ENCODE data around the gene FBN3. TPM values are rescaled to one million over a fixed set of nuclear protein-coding genes. Genes with fewer than 3 reads are reported as not detected.

The FBN3 gene
- total and polyA plus RNA-seq, 9 donors: 4.8 to 17.7 (median 12.7) TPM

DNA sequence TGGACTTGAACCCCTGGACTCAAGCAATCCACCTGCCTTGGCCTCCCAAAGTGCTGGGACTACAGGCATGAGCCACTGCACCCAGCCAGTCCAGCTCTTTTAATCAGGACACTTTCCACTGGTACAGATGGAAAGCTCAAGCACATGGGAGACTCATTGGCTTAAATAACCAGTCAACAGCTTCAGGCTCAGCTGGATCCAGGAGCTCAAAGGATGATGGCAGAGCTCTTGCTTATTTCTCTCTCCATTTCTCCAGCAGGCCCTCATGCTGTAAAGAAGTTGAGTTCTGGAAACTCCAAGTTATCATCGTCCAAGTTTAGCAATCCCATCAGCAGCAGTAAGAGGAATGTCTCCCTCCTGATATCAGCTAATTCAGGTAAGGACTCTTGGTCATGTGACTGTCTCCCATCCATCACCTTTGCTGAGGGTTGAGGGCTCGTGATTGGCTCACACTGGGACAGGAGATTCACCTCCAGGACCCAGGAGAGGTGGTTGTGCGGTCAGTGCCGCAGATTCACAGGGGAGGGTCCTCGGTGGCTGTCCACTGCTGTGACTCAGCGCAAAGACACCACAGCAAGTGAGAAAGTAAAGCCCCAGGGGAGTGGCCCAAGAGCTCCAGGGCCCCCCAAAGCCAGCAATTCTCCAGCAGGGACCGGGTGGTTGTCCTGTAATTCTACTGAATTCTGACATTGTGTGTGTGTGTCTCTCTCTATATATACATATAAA lies 91.7 kb downstream of the FBN3 start:
- WGBS (ENCODE audit: insufficient coverage): 94% methylated on average over 5 of the region's 7 CpGs
- no peak for DNase-seq
- H3K9me3 ChIP-seq (replicated peaks; ENCODE audit: control insufficient read depth, low read depth, low read length): no peaks in the 10 kb centered on the region
- no peaks in the 10 kb centered on the region for H3K27me3 ChIP-seq (ENCODE audit: control insufficient read depth, insufficient read depth, low read length)
- H3K4me3 ChIP-seq (ENCODE audit: low read length): no peak overlapping the region
- no peaks in the 10 kb centered on the region for H3K4me1 ChIP-seq (ENCODE audit: control insufficient read depth, insufficient read depth, low read length)
- no peak overlapping the region for H3K27ac ChIP-seq (ENCODE audit: low read length)
- H3K36me3 ChIP-seq (ENCODE audit: control insufficient read depth, insufficient read depth, low read length): no peaks in the 10 kb centered on the region

DNA sequence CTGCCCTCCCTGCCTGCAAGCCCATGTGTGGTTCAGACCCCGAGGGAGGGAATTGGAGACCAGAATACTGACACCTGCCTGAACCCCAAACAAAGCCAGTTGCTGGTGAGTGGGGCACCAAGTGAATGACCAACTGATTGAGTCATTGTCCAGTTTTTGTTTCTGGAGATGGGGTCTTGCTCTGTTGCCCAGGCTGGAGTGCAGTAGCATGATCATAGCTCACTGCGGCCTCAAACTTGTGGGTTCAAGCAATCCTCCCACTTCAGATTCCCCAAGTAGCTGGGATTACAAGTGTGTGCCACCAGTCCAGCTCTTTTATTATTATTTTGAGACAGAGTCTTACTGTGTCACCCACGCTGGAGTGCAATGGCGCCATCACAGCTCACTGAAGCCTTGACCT lies 92.9 kb downstream of the FBN3 start:
- Histone ChIP-seq H3K27me3 (ENCODE audit: control insufficient read depth, insufficient read depth, low read length) (no peaks in the 10 kb centered on the region), H3K4me1 (ENCODE audit: control insufficient read depth, insufficient read depth, low read length) (peaks cover 2% of the 10 kb centered on the region), H3K27ac (ENCODE audit: low read length) (no peak overlapping the region), H3K9me3 (replicated peaks; ENCODE audit: control insufficient read depth, low read depth, low read length) (no peaks in the 10 kb centered on the region), H3K4me3 (ENCODE audit: low read length) (no peak overlapping the region), H3K36me3 (ENCODE audit: control insufficient read depth, insufficient read depth, low read length) (no peaks in the 10 kb centered on the region)
- no peak for DNase-seq
- 83% methylated on average over 4 of the region's 4 CpGs for WGBS (ENCODE audit: insufficient coverage)

DNA sequence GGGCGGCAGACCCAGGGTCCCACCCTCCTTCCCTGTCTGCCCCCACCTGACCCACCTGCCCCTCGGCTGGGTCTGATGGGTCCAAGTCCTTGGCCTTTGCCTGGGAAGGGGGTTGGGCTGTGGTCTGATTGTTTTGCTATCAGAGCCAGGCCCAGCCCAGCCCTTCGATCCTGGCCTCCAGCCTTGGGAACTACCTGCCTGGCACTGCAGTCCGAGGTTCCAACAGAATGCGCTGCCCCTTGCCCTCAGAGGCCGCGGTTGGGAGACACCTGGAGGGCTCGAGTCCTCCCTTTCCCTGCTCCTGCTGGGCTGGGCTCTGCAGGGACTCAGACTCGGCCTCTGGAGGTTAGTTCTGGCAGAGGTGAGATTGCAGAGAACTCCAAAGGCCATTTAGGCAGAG lies 95.2 kb downstream of the FBN3 start:
- Histone ChIP-seq H3K9me3 (replicated peaks; ENCODE audit: control insufficient read depth, low read depth, low read length) (no peaks in the 10 kb centered on the region), H3K4me3 (ENCODE audit: low read length) (no peak overlapping the region), H3K36me3 (ENCODE audit: control insufficient read depth, insufficient read depth, low read length) (no peaks in the 10 kb centered on the region), H3K27me3 (ENCODE audit: control insufficient read depth, insufficient read depth, low read length) (peaks cover 6% of the 10 kb centered on the region), H3K27ac (ENCODE audit: low read length) (no peak overlapping the region), H3K4me1 (ENCODE audit: control insufficient read depth, insufficient read depth, low read length) (peaks cover 14% of the 10 kb centered on the region)
- no peak for DNase-seq
- WGBS (ENCODE audit: insufficient coverage): 39% methylated on average over 7 of the region's 9 CpGs

DNA sequence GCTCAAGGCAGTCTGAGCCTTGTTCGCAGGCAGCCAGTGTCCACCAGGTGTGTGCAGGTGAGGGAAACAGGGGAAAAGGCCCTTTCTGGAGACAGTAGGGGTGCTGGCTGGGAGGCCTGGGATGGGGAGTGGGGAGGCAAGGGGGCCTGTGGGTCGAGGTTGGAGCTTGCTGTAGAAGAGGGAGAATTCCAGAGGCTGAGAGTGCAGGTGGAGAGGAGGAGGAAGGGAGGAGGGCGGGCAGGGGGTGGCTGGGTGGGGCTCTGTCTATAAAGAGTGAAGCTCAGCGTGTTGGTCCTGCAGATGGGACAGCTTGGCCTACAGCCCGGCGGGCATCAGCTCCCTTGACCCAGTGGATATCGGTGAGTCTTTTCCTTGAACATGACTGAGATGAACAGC lies 96.9 kb downstream of the FBN3 start, which contains the start of gene CCL25:
Gene CCL25 (plus strand): TSS at position 297 of the 396 bp plus-strand sequence. CDS start 290 bp downstream, outside the sequence.
- no peak within 1 kb of the TSS for H3K4me3 ChIP-seq (ENCODE audit: low read length)
- 44% methylated on average over 2 of the region's 7 CpGs for whole genome bisulfite sequencing (ENCODE audit: insufficient coverage)
- H3K27me3 ChIP-seq (ENCODE audit: control insufficient read depth, insufficient read depth, low read length): peaks cover 6% of the 10 kb centered on the region
- H3K36me3 ChIP-seq (ENCODE audit: control insufficient read depth, insufficient read depth, low read length): no peaks in the 10 kb centered on the region
- H3K9me3 ChIP-seq (replicated peaks; ENCODE audit: control insufficient read depth, low read depth, low read length): no peaks in the 10 kb centered on the region
- no peak within 1 kb of the TSS for H3K27ac ChIP-seq (ENCODE audit: low read length)
- DNase-seq: no peak
- H3K4me1 ChIP-seq (ENCODE audit: control insufficient read depth, insufficient read depth, low read length): peaks cover 14% of the 10 kb centered on the region

DNA sequence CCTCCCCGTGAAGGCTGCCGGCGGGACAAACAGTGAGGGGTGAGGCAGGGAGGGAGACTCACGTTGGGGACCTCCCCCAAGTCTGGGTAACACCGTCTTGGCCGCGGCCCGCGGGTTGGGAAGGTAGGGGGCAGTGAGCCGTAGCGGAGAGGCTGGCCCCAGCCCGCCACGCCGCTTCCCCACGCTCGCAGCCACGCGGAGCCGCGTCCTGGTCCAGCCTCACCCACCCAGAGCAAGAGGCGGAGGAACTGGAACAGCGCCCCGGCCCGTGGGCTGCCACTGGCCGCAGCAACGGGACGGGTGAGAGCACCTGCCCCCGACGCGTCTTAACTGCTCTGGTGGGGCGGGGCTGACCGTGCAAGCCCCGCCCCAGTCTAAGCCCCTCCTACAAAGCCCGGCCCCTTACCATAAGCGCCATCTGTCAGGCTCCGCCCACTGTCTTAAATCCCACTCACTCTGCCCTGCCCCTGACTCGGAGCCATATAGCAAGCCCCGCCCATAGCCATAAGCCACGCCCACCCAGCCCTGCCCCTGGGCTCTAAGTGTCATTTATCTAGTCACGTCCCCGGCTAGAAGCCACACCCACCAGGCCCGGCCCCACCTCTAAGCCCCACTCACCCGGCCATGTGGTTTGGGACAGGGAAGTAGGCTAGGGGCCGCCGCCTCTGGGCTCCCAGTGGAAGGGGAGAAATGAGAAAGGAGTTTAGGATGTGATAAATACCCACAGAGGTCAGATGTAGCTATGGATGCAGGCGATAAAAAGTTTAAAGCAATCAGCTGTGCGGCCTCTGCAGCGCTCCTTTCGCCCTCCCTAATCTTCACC lies 98.9 kb downstream of the FBN3 start:
- Histone ChIP-seq H3K36me3 (ENCODE audit: control insufficient read depth, insufficient read depth, low read length) (no peaks in the 10 kb centered on the region), H3K4me3 (ENCODE audit: low read length) (peak overlapping the region; percentile 37), H3K9me3 (replicated peaks; ENCODE audit: control insufficient read depth, low read depth, low read length) (no peaks in the 10 kb centered on the region), H3K4me1 (ENCODE audit: control insufficient read depth, insufficient read depth, low read length) (peaks cover 19% of the 10 kb centered on the region), H3K27me3 (ENCODE audit: control insufficient read depth, insufficient read depth, low read length) (peaks cover 6% of the 10 kb centered on the region), H3K27ac (ENCODE audit: low read length) (peak overlapping the region; percentile 31)
- 6% methylated on average over 39 of the region's 49 CpGs for WGBS (ENCODE audit: insufficient coverage)
- DNase-seq: peak; percentile 92

DNA sequence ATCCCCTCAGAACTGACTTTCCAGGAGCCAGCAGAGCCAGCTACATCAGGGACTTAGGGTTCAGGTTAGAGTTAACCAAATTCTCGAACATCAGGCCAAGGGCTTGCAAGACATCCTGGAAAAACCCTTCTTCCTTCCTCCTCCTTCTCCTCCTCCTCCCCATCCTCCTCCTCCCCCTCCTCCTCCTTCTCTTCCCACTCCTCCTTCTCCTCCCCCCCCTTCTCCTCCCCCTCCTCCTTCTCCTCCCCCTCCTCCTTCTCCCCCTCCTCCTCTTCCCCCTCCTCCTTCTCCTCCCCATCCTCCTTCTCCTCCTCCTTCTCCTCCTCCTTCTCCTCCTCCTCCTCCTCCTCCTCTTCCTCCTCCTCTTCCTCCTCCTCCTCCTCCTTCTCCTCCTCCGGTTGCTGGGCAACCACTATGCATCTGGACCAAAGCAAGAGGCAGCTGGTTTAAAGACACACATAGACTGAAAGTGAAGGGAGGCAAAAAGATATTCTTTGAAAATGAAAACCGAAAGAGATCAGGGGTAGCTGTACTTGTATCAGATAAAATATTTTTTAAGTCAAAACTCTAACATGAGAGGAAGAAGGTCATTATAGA lies 102.7 kb downstream of the FBN3 start:
- Histone ChIP-seq H3K9me3 (replicated peaks; ENCODE audit: control insufficient read depth, low read depth, low read length) (no peaks in the 10 kb centered on the region), H3K27ac (ENCODE audit: low read length) (no peak overlapping the region), H3K36me3 (ENCODE audit: control insufficient read depth, insufficient read depth, low read length) (no peaks in the 10 kb centered on the region), H3K4me3 (ENCODE audit: low read length) (no peak overlapping the region), H3K4me1 (ENCODE audit: control insufficient read depth, insufficient read depth, low read length) (peaks cover 16% of the 10 kb centered on the region), H3K27me3 (ENCODE audit: control insufficient read depth, insufficient read depth, low read length) (peaks cover 8% of the 10 kb centered on the region)
- 63% methylated on average over 1 of the region's 3 CpGs for WGBS (ENCODE audit: insufficient coverage)
- no peak for DNase-seq

DNA sequence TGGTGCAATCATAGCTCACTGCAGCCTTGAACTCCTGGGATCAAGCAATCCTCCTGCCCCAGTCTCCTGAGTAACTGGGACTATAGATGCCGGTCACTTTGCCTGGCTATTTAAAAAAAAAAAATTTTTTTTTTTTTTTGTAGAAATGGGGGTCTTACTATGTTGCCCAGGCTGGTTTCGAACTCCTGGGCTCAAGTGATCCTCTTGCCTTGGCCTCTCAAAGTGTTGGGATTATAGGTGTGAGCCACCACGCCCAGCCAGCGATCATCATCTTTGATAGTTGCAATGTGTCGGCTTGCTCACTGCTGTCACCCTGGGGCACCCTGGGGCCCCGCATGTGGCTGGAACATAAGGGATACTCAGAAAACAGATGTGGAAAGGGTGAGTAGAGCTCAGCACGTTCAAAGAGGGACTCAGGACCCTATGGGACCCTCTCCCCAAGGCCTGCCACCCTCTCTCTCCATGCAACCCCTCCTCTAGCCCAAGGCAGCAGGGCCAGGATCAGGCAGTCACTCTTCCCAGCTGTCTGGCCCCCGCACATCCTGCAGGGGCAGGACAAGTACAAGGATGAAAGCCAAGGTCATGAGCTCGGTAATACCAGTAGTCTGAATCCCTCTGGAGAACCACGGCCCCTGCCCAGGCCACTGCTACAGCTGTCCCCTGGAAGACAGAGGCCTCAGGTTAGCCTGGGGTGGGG lies 103.4 kb downstream of the FBN3 start:
- Histone ChIP-seq H3K36me3 (ENCODE audit: control insufficient read depth, insufficient read depth, low read length) (no peaks in the 10 kb centered on the region), H3K4me3 (ENCODE audit: low read length) (no peak overlapping the region), H3K27ac (ENCODE audit: low read length) (no peak overlapping the region), H3K4me1 (ENCODE audit: control insufficient read depth, insufficient read depth, low read length) (peaks cover 19% of the 10 kb centered on the region), H3K27me3 (ENCODE audit: control insufficient read depth, insufficient read depth, low read length) (peaks cover 8% of the 10 kb centered on the region), H3K9me3 (replicated peaks; ENCODE audit: control insufficient read depth, low read depth, low read length) (no peaks in the 10 kb centered on the region)
- WGBS (ENCODE audit: insufficient coverage): 10% methylated on average over 2 of the region's 10 CpGs
- no peak for DNase-seq

DNA sequence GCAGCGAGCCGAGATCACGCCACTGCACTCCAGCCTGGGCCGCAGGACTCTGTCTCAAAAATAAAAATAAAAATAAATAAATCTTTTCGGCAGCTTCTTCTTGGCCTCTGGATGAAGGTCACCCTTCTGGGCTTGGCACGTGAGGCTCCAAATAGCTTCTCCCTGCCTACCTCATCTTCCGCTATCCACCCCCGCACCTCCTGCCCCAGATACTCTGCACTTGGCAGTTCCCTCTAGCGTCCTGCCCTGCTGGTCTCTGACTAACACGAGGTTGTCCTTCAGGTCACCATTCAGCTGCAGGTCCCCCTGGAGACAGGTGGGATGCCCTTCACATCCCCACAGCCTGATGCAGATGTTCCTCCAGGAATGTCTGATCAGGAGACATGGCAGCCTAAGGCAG lies 105.4 kb downstream of the FBN3 start:
- H3K27me3 ChIP-seq (ENCODE audit: control insufficient read depth, insufficient read depth, low read length): peaks cover 2% of the 10 kb centered on the region
- H3K36me3 ChIP-seq (ENCODE audit: control insufficient read depth, insufficient read depth, low read length): no peaks in the 10 kb centered on the region
- H3K27ac ChIP-seq (ENCODE audit: low read length): no peak overlapping the region
- DNase-seq: no peak
- WGBS (ENCODE audit: insufficient coverage): 80% methylated on average over 10 of the region's 10 CpGs
- H3K4me3 ChIP-seq (ENCODE audit: low read length): no peak overlapping the region
- H3K9me3 ChIP-seq (replicated peaks; ENCODE audit: control insufficient read depth, low read depth, low read length): no peaks in the 10 kb centered on the region
- peaks cover 7% of the 10 kb centered on the region for H3K4me1 ChIP-seq (ENCODE audit: control insufficient read depth, insufficient read depth, low read length)

DNA sequence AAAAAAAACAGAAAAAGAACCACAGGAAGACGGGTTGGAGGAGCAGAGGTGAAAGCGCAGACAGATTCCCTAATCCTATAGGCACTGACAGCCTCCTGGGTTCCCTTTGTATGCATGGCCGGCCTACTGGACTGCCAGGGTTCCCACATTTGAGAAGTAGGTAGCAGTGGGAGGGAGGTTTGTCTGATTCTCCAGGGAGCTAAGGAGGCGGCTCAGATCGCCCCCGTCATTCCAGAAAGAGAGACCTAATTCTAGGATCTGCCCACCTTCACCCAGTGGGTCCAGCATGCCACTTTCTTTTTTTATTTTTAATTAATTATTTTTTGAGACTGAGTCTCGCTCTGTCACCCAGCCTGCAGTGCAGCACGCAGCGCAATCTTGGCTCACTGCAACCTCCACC lies 106.5 kb downstream of the FBN3 start:
- no peaks in the 10 kb centered on the region for H3K9me3 ChIP-seq (replicated peaks; ENCODE audit: control insufficient read depth, low read depth, low read length)
- no peak overlapping the region for H3K27ac ChIP-seq (ENCODE audit: low read length)
- no peak for DNase-seq
- H3K36me3 ChIP-seq (ENCODE audit: control insufficient read depth, insufficient read depth, low read length): no peaks in the 10 kb centered on the region
- peaks cover 12% of the 10 kb centered on the region for H3K4me1 ChIP-seq (ENCODE audit: control insufficient read depth, insufficient read depth, low read length)
- H3K4me3 ChIP-seq (ENCODE audit: low read length): no peak overlapping the region
- 85% methylated on average over 4 of the region's 9 CpGs for WGBS (ENCODE audit: insufficient coverage)
- peaks cover 2% of the 10 kb centered on the region for H3K27me3 ChIP-seq (ENCODE audit: control insufficient read depth, insufficient read depth, low read length)

DNA sequence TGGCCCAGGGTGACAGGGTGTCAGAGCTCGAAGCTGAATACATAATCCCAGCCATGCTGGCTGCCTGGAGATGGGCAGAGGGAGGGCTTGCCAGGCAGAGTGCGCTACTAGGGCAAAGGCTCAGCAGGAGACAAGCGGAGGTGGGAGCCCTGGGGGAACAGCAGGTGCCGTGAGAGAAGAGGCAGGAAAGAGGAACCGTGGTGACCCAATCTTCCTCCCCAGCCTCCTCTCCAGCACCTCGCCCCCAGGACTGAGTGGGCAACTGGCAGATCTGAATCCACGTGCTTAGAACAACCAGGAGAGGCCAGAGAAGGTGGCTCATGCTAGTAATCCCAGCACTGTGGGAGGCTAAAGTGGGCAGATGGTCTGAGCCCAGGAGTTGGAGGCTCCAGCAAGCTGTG lies 107.9 kb downstream of the FBN3 start:
- H3K36me3 ChIP-seq (ENCODE audit: control insufficient read depth, insufficient read depth, low read length): no peaks in the 10 kb centered on the region
- no peaks in the 10 kb centered on the region for H3K9me3 ChIP-seq (replicated peaks; ENCODE audit: control insufficient read depth, low read depth, low read length)
- peaks cover 25% of the 10 kb centered on the region for H3K4me1 ChIP-seq (ENCODE audit: control insufficient read depth, insufficient read depth, low read length)
- H3K27me3 ChIP-seq (ENCODE audit: control insufficient read depth, insufficient read depth, low read length): peaks cover 2% of the 10 kb centered on the region
- H3K27ac ChIP-seq (ENCODE audit: low read length): no peak overlapping the region
- no peak overlapping the region for H3K4me3 ChIP-seq (ENCODE audit: low read length)
- DNase-seq: no peak
- 66% methylated on average over 3 of the region's 7 CpGs for WGBS (ENCODE audit: insufficient coverage)
